HEK293 (cell line): ENCODE results near the gene MRPL44.

Experiments used
- CTCF ChIA-PET: fragments of 350-600 bp; formaldehyde crosslinking; extraction: SDS; loops from one replicate; lab custom pipeline; 2021; ENCODE audit warnings: antibody characterized with exemption; lab: Yijun Ruan, JAX
- POLR2A ChIA-PET: fragments of 300-600 bp; formaldehyde crosslinking; extraction: SDS; loops from one replicate; lab custom pipeline; 2020; ENCODE audit warnings: antibody characterized with exemption, inconsistent platforms; lab: Yijun Ruan, JAX
- H3K27ac ChIP-seq: fragments of 200-500 bp; sonication (Bioruptor generic); 2 replicates; pipeline ENCODE4 v1.5.1; 2014; ENCODE audit warnings: low read depth, low read length, control low read depth, inconsistent platforms; ENCODE audit errors: extremely low read depth
- H3K36me3 ChIP-seq, 2 experiments: fragments of 200-500 bp in 1 of 2; sonication (Bioruptor generic) in 1 of 2; 1 replicate in 1 of 2; 2 replicates in 1 of 2; pipeline ENCODE4 v1.5.1; 2014 to 2017; ENCODE audit warnings: inconsistent platforms in 2 of 2, low read length in 2 of 2; ENCODE audit not compliant: control insufficient read depth in 2 of 2, insufficient read depth in 1 of 2
- H3K4me1 ChIP-seq: fragments of 200-500 bp; sonication (Bioruptor generic); 2 replicates; pipeline ENCODE4 v1.5.1; 2014; ENCODE audit warnings: mild to moderate bottlenecking, low read length, inconsistent platforms; ENCODE audit not compliant: control insufficient read depth, insufficient read depth
- H3K4me3 ChIP-seq: 2 replicates; pipeline ENCODE4 v1.5.1; 2011; ENCODE audit warnings: low read depth, mild to moderate bottlenecking, control low read depth, low read length, moderate library complexity
- H3K9me3 ChIP-seq: fragments of 200-500 bp; sonication (Bioruptor generic); 2 replicates; pipeline ENCODE4 v1.5.1; 2014; ENCODE audit warnings: low read depth, low read length, inconsistent platforms; ENCODE audit not compliant: control insufficient read depth, insufficient read depth
- BCL11A ChIP-seq: fragments of 450-650 bp; formaldehyde crosslinking; IDR thresholded peaks from 2 replicates; pipeline ENCODE4 v1.5.1; 2016; ENCODE audit warnings: low read depth, missing biosample characterization, missing genetic modification characterization
- GLIS1 ChIP-seq: fragments of 450-650 bp; formaldehyde crosslinking; IDR thresholded peaks from 2 replicates; pipeline ENCODE4 v1.5.1; 2016; ENCODE audit warnings: missing biosample characterization, missing genetic modification characterization
- KLF10 ChIP-seq: fragments of 450-650 bp; IDR thresholded peaks from 2 replicates; pipeline ENCODE4 v1.5.1; 2018; ENCODE audit warnings: missing biosample characterization, mild to moderate bottlenecking, missing genetic modification characterization
- PRDM10 ChIP-seq: fragments of 450-650 bp; formaldehyde crosslinking; IDR thresholded peaks from 2 replicates; pipeline ENCODE4 v1.5.1; 2016; ENCODE audit warnings: missing biosample characterization, missing genetic modification characterization
- SP2 ChIP-seq: fragments of 450-650 bp; formaldehyde crosslinking; IDR thresholded peaks from 2 replicates; pipeline ENCODE4 v1.5.1; 2016; ENCODE audit warnings: missing biosample characterization, missing genetic modification characterization
- SP3 ChIP-seq: fragments of 450-650 bp; formaldehyde crosslinking; IDR thresholded peaks from 2 replicates; pipeline ENCODE4 v1.5.1; 2016; ENCODE audit warnings: missing biosample characterization, missing genetic modification characterization
- SP7 ChIP-seq: fragments of 450-650 bp; formaldehyde crosslinking; IDR thresholded peaks from 2 replicates; pipeline ENCODE4 v1.5.1; 2016; ENCODE audit warnings: missing biosample characterization, missing genetic modification characterization
- ZFHX2 ChIP-seq: fragments of 450-650 bp; formaldehyde crosslinking; conservative IDR thresholded peaks from 2 replicates; pipeline ENCODE4 v1.5.1; 2016; ENCODE audit warnings: missing biosample characterization, missing genetic modification characterization
- ZIC2 ChIP-seq: fragments of 450-650 bp; formaldehyde crosslinking; IDR thresholded peaks from 2 replicates; pipeline ENCODE4 v1.5.1; 2016; ENCODE audit warnings: missing biosample characterization, missing genetic modification characterization
- ZNF133 ChIP-seq: fragments of 450-650 bp; formaldehyde crosslinking; IDR thresholded peaks from 2 replicates; pipeline ENCODE4 v1.5.1; 2016; ENCODE audit warnings: missing biosample characterization, missing genetic modification characterization
- ZNF214 ChIP-seq: fragments of 450-650 bp; formaldehyde crosslinking; IDR thresholded peaks from 2 replicates; pipeline ENCODE4 v1.5.1; 2017; ENCODE audit warnings: missing biosample characterization, mild to moderate bottlenecking, missing genetic modification characterization, borderline replicate concordance
- ZNF514 ChIP-seq: fragments of 450-650 bp; formaldehyde crosslinking; IDR thresholded peaks from 2 replicates; pipeline ENCODE4 v1.5.1; 2016; ENCODE audit warnings: missing biosample characterization, missing genetic modification characterization
- ZNF544 ChIP-seq: fragments of 450-650 bp; formaldehyde crosslinking; IDR thresholded peaks from 2 replicates; pipeline ENCODE4 v1.5.0; 2017; ENCODE audit warnings: missing biosample characterization, missing genetic modification characterization
- ZNF561 ChIP-seq: fragments of 450-650 bp; IDR thresholded peaks from 2 replicates; pipeline ENCODE4 v1.5.1; 2018; ENCODE audit warnings: missing biosample characterization, missing genetic modification characterization, borderline replicate concordance
- TF ChIP-seq, protein P1 (sequence below): fragments of 450-650 bp; formaldehyde crosslinking; IDR thresholded peaks from 2 replicates; pipeline ENCODE4 v1.5.1; 2016; ENCODE audit warnings: missing biosample characterization, missing genetic modification characterization
- TF ChIP-seq, protein P2 (sequence below): fragments of 450-650 bp; formaldehyde crosslinking; conservative IDR thresholded peaks from 2 replicates; pipeline ENCODE4 v1.5.1; 2016; ENCODE audit warnings: low read depth, missing biosample characterization, missing genetic modification characterization
- TF ChIP-seq, protein P3 (sequence below): fragments of 450-650 bp; formaldehyde crosslinking; IDR thresholded peaks from 2 replicates; pipeline ENCODE4 v1.5.1; 2016; ENCODE audit warnings: missing biosample characterization, missing genetic modification characterization

The MRPL44 gene

DNA sequence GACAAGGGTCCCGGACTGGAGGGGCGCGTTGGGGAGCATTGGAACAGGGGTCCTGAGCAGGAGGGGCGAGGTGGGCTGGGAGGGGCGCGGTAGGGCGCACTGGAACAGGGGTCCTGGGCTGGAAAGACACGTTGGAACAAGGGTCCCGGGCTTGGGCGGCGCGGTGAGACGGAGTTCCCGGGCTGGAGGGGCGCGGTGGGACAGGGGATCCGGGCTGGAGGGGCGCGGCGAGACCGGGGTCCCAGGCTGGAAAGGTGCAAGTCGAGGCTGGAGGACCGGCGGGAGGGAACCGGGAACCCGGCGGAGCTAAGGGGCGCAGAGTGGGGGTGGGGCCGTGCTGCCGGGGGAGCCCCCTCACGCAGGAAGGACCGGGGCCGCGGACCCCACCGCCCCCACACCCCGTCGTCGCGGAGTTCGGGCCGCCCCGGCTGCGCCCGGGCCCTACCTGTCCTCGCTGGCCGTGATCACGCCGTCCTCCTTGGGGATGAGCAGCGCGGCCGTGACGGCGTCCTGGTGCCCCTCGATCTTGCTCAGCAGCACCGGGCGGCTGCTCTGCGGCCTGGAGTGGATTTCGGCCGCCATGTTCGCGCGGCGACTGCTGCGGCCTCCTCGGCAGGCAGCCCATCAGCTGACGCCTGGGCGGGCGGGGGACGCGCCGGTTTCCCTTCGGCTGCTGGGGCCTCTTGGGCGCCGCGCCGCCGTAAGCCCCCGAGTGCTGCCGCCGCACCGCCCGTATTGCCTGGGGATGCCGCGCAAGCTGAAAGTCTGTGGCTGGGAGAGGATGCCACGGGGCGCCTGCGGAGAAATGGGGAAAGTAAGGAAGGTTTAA, 12.3 kb upstream of the MRPL44 start, which contains the start of gene WDFY1 (continued):
- no peak for TF ChIP-seq ZNF214 (tag by site-specific recombination)
- TF ChIP-seq ZIC2 = peak; percentile 23; the same call in 1 of the 2 replicates
- TF ChIP-seq KLF10 (tag by site-specific recombination) = 0 out of 2 replicates have a peak, but pooled peaks have one; percentile 24
- TF ChIP-seq ZFHX2 (tag by site-specific recombination) = peak; percentile 76
- TF ChIP-seq SP7 (tag by site-specific recombination) = peak; percentile 57
- peak; percentile 88 for TF ChIP-seq ZNF561 (tag by site-specific recombination)
- TF ChIP-seq, protein P1, sequence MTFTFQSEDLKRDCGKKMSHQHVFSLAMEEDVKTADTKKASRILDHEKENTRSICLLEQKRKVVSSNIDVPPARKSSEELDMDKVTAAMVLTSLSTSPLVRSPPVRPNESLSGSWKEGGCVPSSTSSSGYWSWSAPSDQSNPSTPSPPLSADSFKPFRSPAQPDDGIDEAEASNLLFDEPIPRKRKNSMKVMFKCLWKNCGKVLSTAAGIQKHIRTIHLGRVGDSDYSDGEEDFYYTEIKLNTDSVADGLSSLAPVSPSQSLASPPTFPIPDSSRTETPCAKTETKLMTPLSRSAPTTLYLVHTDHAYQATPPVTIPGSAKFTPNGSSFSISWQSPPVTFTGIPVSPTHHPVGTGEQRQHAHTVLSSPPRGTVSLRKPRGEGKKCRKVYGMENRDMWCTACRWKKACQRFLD (tag by site-specific recombination) = no peak
- TF ChIP-seq PRDM10 (tag by site-specific recombination) = peak; percentile 52
- TF ChIP-seq, protein P2, sequence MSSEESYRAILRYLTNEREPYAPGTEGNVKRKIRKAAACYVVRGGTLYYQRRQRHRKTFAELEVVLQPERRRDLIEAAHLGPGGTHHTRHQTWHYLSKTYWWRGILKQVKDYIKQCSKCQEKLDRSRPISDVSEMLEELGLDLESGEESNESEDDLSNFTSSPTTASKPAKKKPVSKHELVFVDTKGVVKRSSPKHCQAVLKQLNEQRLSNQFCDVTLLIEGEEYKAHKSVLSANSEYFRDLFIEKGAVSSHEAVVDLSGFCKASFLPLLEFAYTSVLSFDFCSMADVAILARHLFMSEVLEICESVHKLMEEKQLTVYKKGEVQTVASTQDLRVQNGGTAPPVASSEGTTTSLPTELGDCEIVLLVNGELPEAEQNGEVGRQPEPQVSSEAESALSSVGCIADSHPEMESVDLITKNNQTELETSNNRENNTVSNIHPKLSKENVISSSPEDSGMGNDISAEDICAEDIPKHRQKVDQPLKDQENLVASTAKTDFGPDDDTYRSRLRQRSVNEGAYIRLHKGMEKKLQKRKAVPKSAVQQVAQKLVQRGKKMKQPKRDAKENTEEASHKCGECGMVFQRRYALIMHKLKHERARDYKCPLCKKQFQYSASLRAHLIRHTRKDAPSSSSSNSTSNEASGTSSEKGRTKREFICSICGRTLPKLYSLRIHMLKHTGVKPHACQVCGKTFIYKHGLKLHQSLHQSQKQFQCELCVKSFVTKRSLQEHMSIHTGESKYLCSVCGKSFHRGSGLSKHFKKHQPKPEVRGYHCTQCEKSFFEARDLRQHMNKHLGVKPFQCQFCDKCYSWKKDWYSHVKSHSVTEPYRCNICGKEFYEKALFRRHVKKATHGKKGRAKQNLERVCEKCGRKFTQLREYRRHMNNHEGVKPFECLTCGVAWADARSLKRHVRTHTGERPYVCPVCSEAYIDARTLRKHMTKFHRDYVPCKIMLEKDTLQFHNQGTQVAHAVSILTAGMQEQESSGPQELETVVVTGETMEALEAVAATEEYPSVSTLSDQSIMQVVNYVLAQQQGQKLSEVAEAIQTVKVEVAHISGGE (tag by site-specific recombination) = no peak; the same call in 1 of the 2 replicates
- TF ChIP-seq, protein P3, sequence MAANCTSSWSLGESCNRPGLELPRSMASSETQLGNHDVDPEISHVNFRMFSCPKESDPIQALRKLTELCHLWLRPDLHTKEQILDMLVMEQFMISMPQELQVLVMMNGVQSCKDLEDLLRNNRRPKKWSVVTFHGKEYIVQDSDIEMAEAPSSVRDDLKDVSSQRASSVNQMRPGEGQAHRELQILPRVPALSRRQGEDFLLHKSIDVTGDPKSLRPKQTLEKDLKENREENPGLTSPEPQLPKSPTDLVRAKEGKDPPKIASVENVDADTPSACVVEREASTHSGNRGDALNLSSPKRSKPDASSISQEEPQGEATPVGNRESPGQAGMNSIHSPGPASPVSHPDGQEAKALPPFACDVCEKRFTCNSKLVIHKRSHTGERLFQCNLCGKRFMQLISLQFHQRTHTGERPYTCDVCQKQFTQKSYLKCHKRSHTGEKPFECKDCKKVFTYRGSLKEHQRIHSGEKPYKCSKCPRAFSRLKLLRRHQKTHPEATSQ = peak; percentile 79
- TF ChIP-seq SP2 (tag by site-specific recombination) = 0 out of 2 replicates have a peak, but pooled peaks have one; percentile 14
- TF ChIP-seq BCL11A = no peak
- no peak for TF ChIP-seq ZNF133
- TF ChIP-seq SP3 (tag by site-specific recombination) = peak; percentile 31; the same call in 1 of the 2 replicates
- TF ChIP-seq, all 188 proteins: peak for 43

DNA sequence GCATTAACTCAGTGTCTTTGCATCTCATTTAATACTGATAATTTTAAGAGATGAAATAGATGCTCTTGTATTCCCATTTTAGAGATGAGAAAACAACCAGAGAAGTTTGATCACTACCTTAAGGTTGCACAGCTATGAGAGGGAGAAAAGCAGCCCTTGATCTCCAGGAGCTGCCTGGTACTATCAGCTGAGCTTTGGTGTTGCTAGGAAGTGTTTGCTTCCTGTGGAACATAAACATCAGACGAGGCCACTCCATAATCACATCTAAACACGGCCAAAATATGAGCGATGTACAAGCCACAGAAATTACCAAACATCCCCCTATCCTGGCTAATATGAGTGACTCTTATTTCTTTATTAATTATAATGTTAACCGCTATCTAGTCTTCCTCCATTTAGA, 11.5 kb upstream of the MRPL44 start:
- POLR2A ChIA-PET = interaction anchor here (0.9 to 1.1 kb wide), 2 partner anchors 8 to 10 kb away, joined by 3 to 4 read pairs; no protein-coding TSS in a partner anchor

More for the DNA sequence above, 11.5 kb upstream of the MRPL44 start:
- CTCF ChIA-PET = interaction anchor here (0.7 to 1.1 kb wide), 2 partner anchors 9 to 13 kb away, joined by 3 to 4 read pairs; no protein-coding TSS in a partner anchor
- Histone ChIP-seq H3K9me3 (no peaks in the 10 kb centered on the region), H3K27ac (no peak overlapping the region), H3K4me1 (no peaks in the 10 kb centered on the region), H3K36me3 (no peaks in the 10 kb centered on the region), H3K4me3 (no peak overlapping the region)
- no peak for TF ChIP-seq GLIS1 (tag by site-specific recombination)
- TF ChIP-seq ZNF514 (tag by site-specific recombination) = no peak
- no peak for TF ChIP-seq SP2 (tag by site-specific recombination)
- no peak for TF ChIP-seq ZNF544
